PC-3 (cell line): Measurements from ENCODE around the gene HM13. TPM values are rescaled to one million over a fixed set of nuclear protein-coding genes. Genes with fewer than 3 reads are reported as not detected.

ENCODE experiments used
- ATAC-seq: fragments of 200-7000 bp; cut with Tn5 transposase; 2 replicates; pipeline ENCODE4 v1.9.1; 2020; ENCODE audit warnings: mild to moderate bottlenecking, moderate library complexity
- BruUV-seq: library from RNA; stranded (reverse); fragments of 400-500 nt; replicated peaks from 2 replicates; lab custom pipeline; 2021; lab: Mats Ljungman, UMichigan
- CTCF ChIA-PET: fragments of 300-600 bp; sonication (Branson Sonifier 250); formaldehyde crosslinking; loops from one replicate; lab custom pipeline; 2022; ENCODE audit warnings: antibody characterized with exemption; lab: Charles Lee
- POLR2A ChIA-PET: fragments of 300-600 bp; sonication (Branson Sonifier 250); formaldehyde crosslinking; loops from one replicate; lab custom pipeline; 2022; ENCODE audit warnings: antibody characterized with exemption; ENCODE audit not compliant: unreplicated experiment; lab: Charles Lee
- DNase-seq: peaks from one replicate; pipeline ENCODE4 v3.0.0-alpha.2; 2015
- H2AFZ ChIP-seq: fragments of 300-600 bp; sonication (generic); 2 replicates; pipeline ENCODE4 v1.6.0; 2016; ENCODE audit warnings: antibody characterized with exemption, low read length
- H3F3A ChIP-seq: fragments of 300-600 bp; sonication (generic); one replicate; pipeline ENCODE4 v1.6.0; 2017; ENCODE audit warnings: antibody characterized with exemption, low read length, control low read depth, mild to moderate bottlenecking; ENCODE audit not compliant: unreplicated experiment
- H3K27ac ChIP-seq: fragments of 300-600 bp; sonication (generic); 2 replicates; pipeline ENCODE4 v1.5.1; 2016; ENCODE audit warnings: mild to moderate bottlenecking, low read length
- H3K27me3 ChIP-seq: fragments of 300-600 bp; sonication (generic); 2 replicates; pipeline ENCODE4 v1.6.1; 2016; ENCODE audit warnings: low read length, mixed read lengths
- H3K36me3 ChIP-seq: fragments of 300-600 bp; sonication (generic); 2 replicates; pipeline ENCODE4 v1.6.1; 2016; ENCODE audit warnings: low read depth, mixed run types, low read length, mixed read lengths
- H3K4me1 ChIP-seq: fragments of 300-600 bp; sonication (generic); 2 replicates; pipeline ENCODE4 v1.5.1; 2016; ENCODE audit warnings: low read length; ENCODE audit not compliant: insufficient read depth
- H3K4me2 ChIP-seq: fragments of 300-600 bp; sonication (generic); 2 replicates; pipeline ENCODE4 v1.6.0; 2016; ENCODE audit warnings: low read length
- H3K4me3 ChIP-seq: fragments of 300-600 bp; sonication (generic); 2 replicates; pipeline ENCODE4 v1.5.1; 2016; ENCODE audit warnings: mild to moderate bottlenecking, low read length, mixed read lengths
- H3K79me2 ChIP-seq: fragments of 300-600 bp; sonication (generic); 2 replicates; pipeline ENCODE4 v1.6.1; 2017; ENCODE audit warnings: low read length, mixed read lengths
- H3K9ac ChIP-seq: fragments of 300-600 bp; sonication (generic); 2 replicates; pipeline ENCODE4 v1.6.0; 2016; ENCODE audit warnings: mild to moderate bottlenecking, low read length
- H3K9me2 ChIP-seq: fragments of 300-600 bp; sonication (generic); replicated peaks from 2 replicates; pipeline ENCODE4 v1.6.1; 2016; ENCODE audit warnings: mixed run types, low read length, mixed read lengths
- H3K9me3 ChIP-seq: fragments of 300-600 bp; sonication (generic); 2 replicates; pipeline ENCODE4 v1.6.1; 2016; ENCODE audit warnings: low read length, mixed read lengths
- H4K20me1 ChIP-seq: fragments of 300-600 bp; sonication (generic); 2 replicates; pipeline ENCODE4 v1.6.1; 2016; ENCODE audit warnings: low read length, mixed read lengths
- EZH2 ChIP-seq: fragments of 300-600 bp; sonication (generic); IDR thresholded peaks from one replicate; pipeline ENCODE4 v1.6.1; 2017; ENCODE audit warnings: antibody characterized with exemption, mild to moderate bottlenecking, low read length; ENCODE audit not compliant: unreplicated experiment
- EZH2phosphoT487 ChIP-seq: fragments of 300-600 bp; sonication (generic); IDR thresholded peaks from 2 replicates; pipeline ENCODE4 v1.6.1; 2018; ENCODE audit warnings: mild to moderate bottlenecking, antibody characterized with exemption, low read length, borderline replicate concordance
- intact Hi-C: fragments of 100-400 bp; cut with micrococcal nuclease; formaldehyde crosslinking; loops from 2 replicates; pipeline ENCODE4 v1.9.0; 2023
- microRNA-seq: library from miRNA; unstranded; fragments of <30 nt; microRNA quantifications from one replicate; pipeline ENCODE4 v1.1.0, GENCODE V29; 2020; ENCODE audit not compliant: unreplicated experiment
- total RNA-seq: library from RNA; depleted of rRNA; stranded (reverse); fragments of >200 nt; gene quantifications from 2 replicates; pipeline ENCODE4 v1.2.3, GENCODE V29; 2014; rRNA removed
- TF ChIP-seq, protein P1 (sequence below): fragments of 300-600 bp; sonication (generic); conservative IDR thresholded peaks from 2 replicates; pipeline ENCODE4 v1.5.1; 2017; ENCODE audit warnings: antibody characterized with exemption, low read depth, mild to moderate bottlenecking, low read length

HM13 gene
- total RNA-seq, 1 experiment from 2014 or later = 99.5 TPM

DNA sequence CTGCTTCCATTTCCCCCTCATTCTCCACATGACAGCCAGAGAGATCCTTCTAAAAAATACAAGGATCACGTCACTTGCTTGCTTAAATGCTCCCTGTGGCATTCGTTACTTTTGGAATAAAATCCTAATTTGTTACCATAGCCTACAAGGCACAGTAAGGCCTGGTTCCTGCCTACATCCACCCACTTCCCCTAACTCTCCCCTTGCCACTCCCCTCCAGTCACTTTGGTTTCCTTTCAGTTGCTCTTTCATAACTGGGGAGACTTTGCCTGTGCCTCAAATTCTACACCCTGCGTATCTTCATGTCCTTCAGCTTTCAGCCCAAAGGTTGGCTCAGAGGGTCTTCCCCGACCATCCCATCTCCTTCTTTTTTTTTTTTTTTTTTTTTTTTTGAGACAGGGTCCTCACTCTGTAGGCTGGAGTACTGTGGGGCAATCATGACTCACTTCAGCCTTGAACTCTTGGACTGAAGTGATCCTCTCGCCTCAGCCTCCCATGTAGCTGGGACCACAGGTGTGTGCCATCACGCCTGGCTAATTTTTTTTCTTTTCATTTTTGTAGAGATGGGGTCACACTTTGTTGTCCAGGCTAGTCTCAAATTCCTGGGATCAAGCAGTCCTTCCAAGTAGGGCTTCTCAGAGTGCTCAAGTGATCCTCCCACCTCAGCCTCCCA lies 103.3 kb downstream of the HM13 start:
- no peaks in the 10 kb centered on the region for H3K9me2 ChIP-seq
- no peak overlapping the region for H3K9ac ChIP-seq
- no peak for ATAC-seq
- intact Hi-C loops = no loop called here
- no peaks in the 10 kb centered on the region for H3K9me3 ChIP-seq
- ChIA-PET CTCF (interaction anchor here (0.5 kb wide), 1 partner anchor 60 kb away, joined by 26 read pairs; no protein-coding TSS in a partner anchor), POLR2A (no interaction called here)
- H3K36me3 ChIP-seq = no peaks in the 10 kb centered on the region
- H3F3A ChIP-seq = no peaks in the 10 kb centered on the region
- H3K79me2 ChIP-seq = no peaks in the 10 kb centered on the region
- no TSS peak for BruUV-seq
- no peak overlapping the region for H2AFZ ChIP-seq
- H3K27me3 ChIP-seq = no peaks in the 10 kb centered on the region
- H3K4me2 ChIP-seq = no peak overlapping the region
- H3K27ac ChIP-seq = no peak overlapping the region
- H4K20me1 ChIP-seq = no peaks in the 10 kb centered on the region
- H3K4me3 ChIP-seq = no peak overlapping the region
- no peak for DNase-seq
- TF ChIP-seq EZH2phosphoT487 = no peak
- TF ChIP-seq, protein P1, sequence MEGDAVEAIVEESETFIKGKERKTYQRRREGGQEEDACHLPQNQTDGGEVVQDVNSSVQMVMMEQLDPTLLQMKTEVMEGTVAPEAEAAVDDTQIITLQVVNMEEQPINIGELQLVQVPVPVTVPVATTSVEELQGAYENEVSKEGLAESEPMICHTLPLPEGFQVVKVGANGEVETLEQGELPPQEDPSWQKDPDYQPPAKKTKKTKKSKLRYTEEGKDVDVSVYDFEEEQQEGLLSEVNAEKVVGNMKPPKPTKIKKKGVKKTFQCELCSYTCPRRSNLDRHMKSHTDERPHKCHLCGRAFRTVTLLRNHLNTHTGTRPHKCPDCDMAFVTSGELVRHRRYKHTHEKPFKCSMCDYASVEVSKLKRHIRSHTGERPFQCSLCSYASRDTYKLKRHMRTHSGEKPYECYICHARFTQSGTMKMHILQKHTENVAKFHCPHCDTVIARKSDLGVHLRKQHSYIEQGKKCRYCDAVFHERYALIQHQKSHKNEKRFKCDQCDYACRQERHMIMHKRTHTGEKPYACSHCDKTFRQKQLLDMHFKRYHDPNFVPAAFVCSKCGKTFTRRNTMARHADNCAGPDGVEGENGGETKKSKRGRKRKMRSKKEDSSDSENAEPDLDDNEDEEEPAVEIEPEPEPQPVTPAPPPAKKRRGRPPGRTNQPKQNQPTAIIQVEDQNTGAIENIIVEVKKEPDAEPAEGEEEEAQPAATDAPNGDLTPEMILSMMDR = no peak
- no peak for TF ChIP-seq EZH2
- peaks cover 2% of the 10 kb centered on the region; the same call in 1 of the 2 replicates for H3K4me1 ChIP-seq

Small RNA genes within 50 kb of the gene (microRNA-seq; reads per million reads assigned to microRNA genes)
- gene MIR3193 = 1.3 reads per million

Other genes starting within 250 kb of the HM13 start
- gene DEFB116, start 205.9 kb upstream of the HM13 start, total RNA-seq = not detected in 2 replicates
- gene DEFB118, start 145.8 kb upstream of the HM13 start, total RNA-seq = not detected in 2 replicates
- not detected in 2 replicates for gene DEFB119, start 123.9 kb upstream of the HM13 start, total RNA-seq
- not detected in 2 replicates for gene DEFB121, start 108.2 kb upstream of the HM13 start, total RNA-seq
- not detected in 2 replicates for gene DEFB123, start 73.8 kb upstream of the HM13 start, total RNA-seq
- gene DEFB124, start 39.3 kb upstream of the HM13 start, total RNA-seq = not detected in 2 replicates
- not detected in 2 replicates for gene REM1, start 39.2 kb upstream of the HM13 start, total RNA-seq
- 774 and 872 TPM in 2 replicates for gene ID1, start 90.8 kb downstream of the HM13 start, total RNA-seq
- not detected in 2 replicates for gene COX4I2, start 123.5 kb downstream of the HM13 start, total RNA-seq
- 260 and 277 TPM in 2 replicates for gene BCL2L1, start 208.4 kb downstream of the HM13 start, total RNA-seq
- 128 and 151 TPM in 2 replicates for gene TPX2, start 224.8 kb downstream of the HM13 start, total RNA-seq